K562 (cell line): ENCODE data around the gene DYRK1A. TPM values are rescaled to one million over a fixed set of nuclear protein-coding genes. Genes with fewer than 3 reads are reported as not detected.
A peak's percentile ranks its signal among the peaks of the same experiment; 100 is the strongest.

Source experiments
- DIDO1 ChIP-seq: fragments of 450-650 bp; IDR thresholded peaks from 2 replicates; pipeline ENCODE4 v1.6.1; 2016; ENCODE audit warnings: low read depth, missing biosample characterization, missing genetic modification characterization
- E2F3 ChIP-seq: fragments of 250-450 bp; sonication (Bioruptor Pico); IDR thresholded peaks from 2 replicates; pipeline ENCODE4 v1.4.0; 2020; ENCODE audit warnings: mild to moderate bottlenecking
- ETS2 ChIP-seq: IDR thresholded peaks from 2 replicates; pipeline ENCODE4 v1.6.1; 2016; ENCODE audit warnings: borderline replicate concordance, missing genetic modification characterization, mild to moderate bottlenecking, moderate library complexity, missing compliant biosample characterization; ENCODE audit not compliant: poor library complexity, severe bottlenecking
- FOXJ3 ChIP-seq: sonication (generic); formaldehyde crosslinking; IDR thresholded peaks from 2 replicates; pipeline ENCODE4 v1.4.0; 2020; ENCODE audit warnings: mild to moderate bottlenecking, missing genetic modification reagents
- ID3 ChIP-seq, 2 experiments: fragments of 250-450 bp in 1 of 2; fragments of 450-650 bp in 1 of 2; sonication (Bioruptor Pico) in 1 of 2; IDR thresholded peaks; 2 replicates each; pipeline versions ENCODE4 v1.6.1 to v1.8.0; 2016 to 2021; ENCODE audit warnings: mild to moderate bottlenecking in 2 of 2, moderate library complexity in 2 of 2, missing compliant biosample characterization in 1 of 2, missing genetic modification characterization in 1 of 2
- JUN ChIP-seq, 2 experiments: sonication (generic) in 1 of 2; formaldehyde crosslinking in 1 of 2; IDR thresholded peaks; 2 replicates each; pipeline versions ENCODE4 v1.6.1 to v1.8.0; 2012 to 2022; ENCODE audit warnings: borderline replicate concordance in 2 of 2, mild to moderate bottlenecking in 2 of 2, improper control_type of control experiment in 1 of 2, low read depth in 1 of 2, low read length in 1 of 2, missing genetic modification reagents in 1 of 2
- NCOA4 ChIP-seq: fragments of 450-650 bp; IDR thresholded peaks from 2 replicates; pipeline ENCODE4 v1.6.1; 2018; ENCODE audit warnings: mild to moderate bottlenecking; ENCODE audit not compliant: partially characterized antibody
- NFE2L1 ChIP-seq: fragments of 450-650 bp; IDR thresholded peaks from 2 replicates; pipeline ENCODE4 v1.6.1; 2016; ENCODE audit warnings: missing genetic modification characterization, low read depth, mild to moderate bottlenecking, missing compliant biosample characterization, moderate library complexity, borderline replicate concordance
- PATZ1 ChIP-seq: fragments of 250-450 bp; sonication (Bioruptor Pico); IDR thresholded peaks from 2 replicates; pipeline ENCODE4 v1.5.0; 2020; ENCODE audit warnings: mild to moderate bottlenecking, borderline replicate concordance
- PHF8 ChIP-seq: fragments of 200-600 bp; sonication (generic); IDR thresholded peaks from 2 replicates; pipeline ENCODE4 v1.6.1; 2012; ENCODE audit warnings: mixed run types, mild to moderate bottlenecking, inconsistent platforms, low read length, moderate library complexity, borderline replicate concordance
- PTRF ChIP-seq: fragments of 450-650 bp; IDR thresholded peaks from 2 replicates; pipeline ENCODE4 v1.6.1; 2016; ENCODE audit warnings: mild to moderate bottlenecking, missing genetic modification characterization, missing compliant biosample characterization
- RBM39 ChIP-seq: fragments of 200-400 bp; formaldehyde crosslinking; optimal IDR thresholded peaks from 2 replicates; pipeline ENCODE3; 2018; ENCODE audit warnings: low read depth, low read length
- SMARCC2 ChIP-seq: fragments of 450-650 bp; IDR thresholded peaks from 2 replicates; pipeline ENCODE4 v1.6.1; 2017; ENCODE audit warnings: antibody characterized with exemption, moderate library complexity, mild to moderate bottlenecking, low read depth
- TEAD2 ChIP-seq: fragments of 450-650 bp; IDR thresholded peaks from 2 replicates; pipeline ENCODE4 v1.6.1; 2016; ENCODE audit warnings: missing genetic modification characterization, control low read depth, missing compliant biosample characterization
- TRIM28 ChIP-seq: fragments of 450-650 bp; IDR thresholded peaks from 2 replicates; pipeline ENCODE4 v1.6.1; 2017
- ZNF277 ChIP-seq: fragments of 250-450 bp; sonication (Bioruptor Pico); IDR thresholded peaks from 2 replicates; pipeline ENCODE4 v1.8.0; 2022; ENCODE audit warnings: inconsistent platforms, mild to moderate bottlenecking, moderate library complexity, borderline replicate concordance
- ZNF717 ChIP-seq: fragments of 250-450 bp; sonication (Bioruptor Pico); IDR thresholded peaks from 2 replicates; pipeline ENCODE4 v1.5.0; 2021
- ZNF830 ChIP-seq: fragments of 250-450 bp; sonication (Bioruptor Pico); IDR thresholded peaks from 2 replicates; pipeline ENCODE4 v1.5.0; 2021; ENCODE audit warnings: mild to moderate bottlenecking
- polyA plus RNA-seq, 8 experiments: library from polyadenylated mRNA; depleted of rRNA in 4 of 8; stranded (reverse) in 5 of 8; unstranded in 3 of 8; fragments of >200 nt; fragmentation: Nextera tagmentation in 2 of 8; fragmentation: Illumina TruSeq in 1 of 8; extraction: Ambion mirVana in 2 of 8; extraction: Trizol in 1 of 8; gene quantifications; 2 replicates each; pipeline versions ENCODE4 v1.2.1 to v1.2.3, GENCODE V29; 2011 to 2014; ENCODE audit warnings: inconsistent platforms in 1 of 8, missing spikeins in 1 of 8
- total RNA-seq, 7 experiments: library from RNA; depleted of rRNA in 6 of 7; stranded (reverse); fragments of >200 nt in 6 of 7; fragmentation: Illumina TruSeq in 2 of 7; extraction: Trizol in 2 of 7; gene quantifications; 2 replicates each; pipeline versions ENCODE4 v1.2.1 to v1.2.3, GENCODE V29; 2011 to 2021; ENCODE audit warnings: low replicate concordance in 1 of 7
- TF ChIP-seq, protein P1 (sequence below): fragments of 250-450 bp; sonication (Bioruptor Pico); IDR thresholded peaks from 2 replicates; pipeline ENCODE4 v1.5.0; 2021; ENCODE audit warnings: mild to moderate bottlenecking, moderate library complexity

DYRK1A gene
- total and polyA plus RNA-seq, 9 of the 15 experiments (the other 6 are each of a cell fraction or from before 2014, with no cell fraction given), result 3.7 to 64.8 (median 42.3) TPM

DNA sequence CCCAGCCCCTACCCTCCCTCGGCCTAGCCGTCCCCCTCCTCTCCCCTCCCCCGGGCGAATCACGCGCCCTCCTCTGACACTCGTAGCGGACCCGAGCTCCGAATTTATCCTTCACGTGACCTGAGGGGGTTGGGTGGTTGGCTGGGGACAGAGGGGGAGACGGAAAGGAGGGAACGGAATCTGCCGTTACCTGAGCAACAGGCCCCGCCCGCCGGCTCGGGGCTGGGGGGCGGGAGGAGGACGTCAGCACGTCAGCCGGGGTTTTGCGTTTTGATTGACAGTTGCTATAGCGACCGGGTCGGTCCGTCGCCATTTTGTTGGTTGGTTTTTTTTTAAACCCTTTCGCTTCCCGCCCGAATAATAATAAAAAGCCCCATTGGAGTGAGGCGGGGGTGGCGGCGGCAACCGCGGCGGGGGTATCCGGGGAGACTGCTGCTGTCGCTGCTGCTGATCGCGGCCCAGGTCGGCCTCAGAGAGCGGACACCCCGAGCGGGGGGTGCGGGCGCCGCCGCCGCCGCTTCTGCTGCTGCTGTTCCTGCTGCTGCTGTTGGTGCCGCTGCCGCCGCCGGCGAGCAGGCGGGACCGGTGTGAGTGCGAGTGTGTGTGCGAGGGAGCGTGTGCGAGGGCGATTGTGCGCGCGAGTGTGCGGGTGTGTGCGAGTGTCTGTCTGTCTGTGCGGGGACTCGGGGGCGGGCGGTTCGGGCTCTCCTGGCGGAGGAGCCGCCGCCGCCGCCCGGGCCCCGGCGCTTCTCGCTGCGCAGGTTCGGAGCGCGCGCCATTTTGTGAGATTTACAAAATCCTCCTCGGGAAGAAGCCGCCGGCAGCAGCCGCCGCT is at the start of gene DYRK1A (continued):
- TF ChIP-seq RBM39 (no peak), E2F3 (CRISPR knock-in tag) (peak; percentile 79), NFE2L1 (tag) (no peak), ID3 (CRISPR knock-in tag; IDR thresholded peaks at IDR 0.05) (no peak), ID3 (tag; IDR thresholded peaks at IDR 0.05) (peak; percentile 72; the same call in 1 of the 2 replicates), ETS2 (tag) (no peak), ZNF717 (CRISPR knock-in tag) (no peak), DIDO1 (tag) (no peak), FOXJ3 (CRISPR knock-in tag) (no peak), TRIM28 (no peak), PATZ1 (no peak), NCOA4 (no peak), SMARCC2 (no peak), TEAD2 (tag) (no peak), JUN (IDR thresholded peaks at IDR 0.05; ENCODE audit: borderline replicate concordance, low read depth, low read length) (peak; percentile 62; the same call in 1 of the 2 replicates), JUN (CRISPR knock-in tag; IDR thresholded peaks at IDR 0.05; ENCODE audit: borderline replicate concordance) (no peak), ZNF277 (CRISPR knock-in tag) (no peak), ZNF830 (CRISPR knock-in tag) (no peak), PHF8 (peak; percentile 59; the same call in 1 of the 2 replicates), PTRF (tag) (no peak)
- TF ChIP-seq, protein P1, sequence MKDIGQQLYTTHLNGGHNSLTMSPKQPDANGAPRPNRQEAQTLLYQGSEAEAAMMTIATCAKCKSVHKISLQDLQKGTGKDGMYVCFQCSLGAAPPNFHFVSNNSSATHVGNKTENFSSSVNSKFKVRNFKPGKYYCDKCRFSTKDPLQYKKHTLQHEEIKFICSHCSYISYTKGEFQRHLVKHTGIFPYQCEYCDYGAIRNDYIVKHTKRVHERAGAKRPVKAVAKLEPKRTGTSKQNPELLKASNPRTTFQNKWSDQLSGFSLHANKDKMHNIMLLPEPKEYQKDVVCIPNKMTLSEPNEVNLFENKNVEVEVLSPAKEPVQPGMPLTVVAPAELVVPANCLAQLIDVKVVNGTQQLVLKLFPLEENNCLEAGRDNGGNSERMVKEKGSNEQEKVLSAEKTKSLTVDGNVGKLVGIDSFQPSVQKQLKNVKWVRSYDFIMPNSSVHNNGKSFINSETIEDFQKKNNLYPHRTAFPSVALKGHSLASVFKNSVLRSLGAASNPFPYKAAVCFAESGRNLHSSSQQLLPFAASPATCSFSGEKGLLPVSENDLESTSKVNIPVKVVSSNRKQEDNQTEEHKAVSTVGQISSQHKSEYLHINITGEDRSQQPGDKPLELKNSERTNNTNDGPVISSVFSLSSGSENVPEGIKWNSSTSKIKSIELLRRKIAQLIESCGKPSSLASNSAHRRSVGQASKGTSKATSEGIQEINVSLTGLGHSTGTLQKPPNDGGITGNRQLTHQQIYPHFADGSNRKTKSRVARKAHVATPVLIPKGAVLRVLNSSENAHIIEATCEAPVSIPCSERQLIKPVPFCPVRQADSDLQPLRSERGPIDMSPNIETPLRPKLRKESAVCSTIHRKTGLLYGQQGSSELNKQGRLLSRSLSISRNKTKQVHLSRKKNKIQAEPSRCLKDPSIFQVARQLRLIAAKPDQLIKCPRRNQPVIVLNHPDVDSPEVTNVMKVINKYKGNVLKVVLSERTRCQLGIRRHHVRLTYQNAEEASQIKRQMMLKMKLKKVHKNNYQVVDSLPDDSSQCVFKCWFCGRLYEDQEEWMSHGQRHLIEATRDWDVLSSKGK (CRISPR knock-in tag), result no peak
